Measurements from ENCODE around the gene PRRX2. TPM values are rescaled to one million over a fixed set of nuclear protein-coding genes. Genes with fewer than 3 reads are reported as not detected.

PRRX2 gene
- total RNA-seq, 1 donor from 2014 or later, result 3.1 TPM

DNA sequence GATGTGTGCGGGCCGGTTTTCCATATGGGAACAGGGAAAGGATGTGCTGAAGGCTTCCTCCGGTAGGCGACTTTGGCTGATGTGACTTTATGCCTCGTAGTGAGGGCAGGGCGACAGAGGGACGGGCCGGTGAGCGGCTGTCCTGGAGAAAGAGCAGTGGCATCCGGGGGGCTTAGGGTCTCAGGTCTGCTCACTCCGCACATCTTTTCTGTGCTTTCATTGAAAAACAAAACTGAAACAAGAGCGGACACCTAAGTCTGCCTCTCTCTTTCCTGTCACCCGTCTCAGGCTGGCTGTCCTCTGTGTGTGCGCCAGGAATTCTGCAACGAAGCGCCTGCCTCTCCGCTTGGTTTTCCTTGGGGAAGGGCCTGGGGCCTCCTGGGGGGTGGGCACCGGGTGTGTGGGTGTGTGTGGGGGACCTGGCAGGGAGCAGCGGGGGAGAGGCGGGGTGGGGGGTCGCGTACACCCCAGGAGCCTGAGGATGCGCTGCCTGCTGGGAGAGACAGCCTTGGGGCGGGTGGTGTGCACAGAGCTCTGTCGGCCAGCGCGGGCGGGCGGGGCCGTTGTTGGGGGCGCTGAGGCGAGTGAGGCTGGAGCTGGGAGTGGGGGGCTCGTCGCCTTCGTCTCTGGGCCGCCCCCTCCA is 580 bp upstream of the PRRX2 start:
- H3K27ac ChIP-seq (ENCODE audit: low read depth, low read length), result no peak overlapping the region

DNA sequence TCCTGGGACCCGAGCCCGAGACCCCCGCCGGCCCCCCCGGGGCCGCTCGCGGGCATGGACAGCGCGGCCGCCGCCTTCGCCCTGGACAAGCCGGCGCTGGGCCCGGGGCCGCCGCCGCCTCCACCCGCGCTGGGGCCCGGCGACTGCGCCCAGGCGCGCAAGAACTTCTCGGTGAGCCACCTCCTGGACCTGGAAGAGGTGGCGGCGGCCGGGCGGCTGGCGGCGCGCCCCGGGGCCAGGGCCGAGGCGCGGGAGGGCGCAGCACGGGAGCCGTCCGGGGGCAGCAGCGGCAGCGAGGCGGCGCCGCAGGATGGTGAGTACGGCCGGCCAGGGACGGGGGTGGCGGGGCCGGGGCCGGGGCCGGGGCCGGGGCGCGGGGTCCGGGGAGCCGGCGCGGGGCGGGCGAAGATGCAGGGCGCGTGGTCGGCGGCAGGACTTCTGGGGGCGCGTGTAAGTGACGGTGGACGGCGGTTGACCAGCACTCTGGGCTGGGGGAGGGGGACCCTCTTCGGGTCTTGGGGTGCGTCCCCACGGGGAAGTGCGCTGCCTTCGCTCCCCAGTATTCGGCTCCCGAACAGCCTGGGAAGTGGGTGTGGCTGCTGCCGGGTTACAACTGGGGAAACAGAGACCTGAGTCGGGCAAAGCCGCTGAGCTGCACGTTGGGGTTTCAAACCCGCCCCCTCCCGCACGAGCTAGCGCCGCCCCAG is 520 bp downstream of the PRRX2 start:
- no peak overlapping the region for H3K9ac ChIP-seq (ENCODE audit: low read depth in 1 of 3, low read length in 3 of 3)
- peaks cover 0 to 3% (median 0%) of the 10 kb centered on the region in 3 donors for H3K9me3 ChIP-seq (ENCODE audit: control insufficient read depth in 3 of 3, low read length in 3 of 3)
- H3K36me3 ChIP-seq (ENCODE audit: control insufficient read depth in 3 of 3, insufficient read depth in 3 of 3, low read length in 3 of 3), result no peaks in the 10 kb centered on the region
- no peaks in the 10 kb centered on the region for H3K4me1 ChIP-seq (ENCODE audit: control insufficient read depth in 3 of 3, insufficient read depth in 3 of 3, low read length in 3 of 3)
- H3K27me3 ChIP-seq (ENCODE audit: control insufficient read depth in 3 of 3, insufficient read depth in 3 of 3, low read length in 3 of 3), result peaks cover 18 to 30% (median 26%) of the 10 kb centered on the region in 3 donors
- peak overlapping the region in 1 of 3 donors; percentile 23 for H3K4me3 ChIP-seq (ENCODE audit: low read length in 3 of 3)
- H3K27ac ChIP-seq (ENCODE audit: low read depth, low read length), result no peak overlapping the region

More for the DNA sequence above, 580 bp upstream of the PRRX2 start:
- Histone ChIP-seq H3K9ac (ENCODE audit: low read depth in 1 of 3, low read length in 3 of 3) (no peak overlapping the region), H3K27me3 (ENCODE audit: control insufficient read depth in 3 of 3, insufficient read depth in 3 of 3, low read length in 3 of 3) (peaks cover 18 to 30% (median 26%) of the 10 kb centered on the region in 3 donors), H3K4me3 (ENCODE audit: low read length in 3 of 3) (peak overlapping the region; percentile 31 to 43 (median 41)), H3K36me3 (ENCODE audit: control insufficient read depth in 3 of 3, insufficient read depth in 3 of 3, low read length in 3 of 3) (no peaks in the 10 kb centered on the region), H3K4me1 (ENCODE audit: control insufficient read depth in 3 of 3, insufficient read depth in 3 of 3, low read length in 3 of 3) (no peaks in the 10 kb centered on the region), H3K9me3 (ENCODE audit: control insufficient read depth in 3 of 3, low read length in 3 of 3) (peaks cover 0 to 3% (median 0%) of the 10 kb centered on the region in 3 donors)

DNA sequence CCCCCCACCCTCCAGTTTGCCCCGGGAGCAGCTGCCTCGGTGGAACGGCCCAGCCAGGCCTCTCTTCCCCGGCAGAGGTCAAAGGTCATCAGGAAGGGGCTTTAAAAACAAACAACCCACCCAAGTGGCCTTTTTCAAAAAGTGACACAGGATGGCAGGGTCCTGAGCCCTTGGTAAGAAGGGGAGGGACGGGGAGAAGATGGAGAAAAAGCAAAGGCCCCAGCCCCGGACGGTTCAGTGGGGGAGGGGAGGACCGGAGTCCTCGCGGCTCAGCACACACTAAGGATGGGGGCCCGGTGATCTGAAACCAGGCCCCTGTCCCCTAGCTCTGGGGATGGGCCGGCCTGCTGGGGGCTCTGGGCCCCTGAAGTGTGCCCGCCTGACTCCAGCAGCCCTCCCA is 1.1 kb downstream of the PRRX2 start:
- Histone ChIP-seq H3K27ac (ENCODE audit: low read depth, low read length) (no peak overlapping the region), H3K27me3 (ENCODE audit: control insufficient read depth in 3 of 3, insufficient read depth in 3 of 3, low read length in 3 of 3) (peaks cover 18 to 30% (median 26%) of the 10 kb centered on the region in 3 donors)

DNA sequence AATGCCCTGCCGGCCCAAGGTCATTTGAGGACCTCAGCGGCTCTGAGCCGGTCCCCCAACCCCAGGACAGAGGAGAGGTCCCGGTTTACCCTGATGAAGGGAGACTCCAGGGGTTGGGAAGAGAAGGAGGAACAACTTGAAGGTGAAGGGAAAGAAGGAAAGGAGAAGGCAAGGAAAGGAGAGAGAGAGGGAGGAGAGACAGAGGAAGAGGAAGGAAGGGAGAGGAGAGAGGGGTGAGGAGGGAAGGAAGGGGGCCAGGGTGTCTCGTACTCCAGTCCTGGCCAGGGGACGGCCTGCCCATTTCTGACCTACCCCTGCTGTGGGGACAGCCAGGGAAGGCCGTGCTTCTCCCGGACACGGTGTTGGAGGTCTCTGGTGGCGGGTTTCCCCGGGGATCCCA is 1.9 kb downstream of the PRRX2 start:
- no peak overlapping the region for H3K9ac ChIP-seq (ENCODE audit: low read depth in 1 of 3, low read length in 3 of 3)
- no peak overlapping the region for H3K4me3 ChIP-seq (ENCODE audit: low read length in 3 of 3)
- H3K9me3 ChIP-seq (ENCODE audit: control insufficient read depth in 3 of 3, low read length in 3 of 3), result no peaks in the 10 kb centered on the region
- no peaks in the 10 kb centered on the region for H3K36me3 ChIP-seq (ENCODE audit: control insufficient read depth in 3 of 3, insufficient read depth in 3 of 3, low read length in 3 of 3)
- H3K4me1 ChIP-seq (ENCODE audit: control insufficient read depth in 3 of 3, insufficient read depth in 3 of 3, low read length in 3 of 3), result no peaks in the 10 kb centered on the region
- H3K27ac ChIP-seq (ENCODE audit: low read depth, low read length), result no peak overlapping the region
- H3K27me3 ChIP-seq (ENCODE audit: control insufficient read depth in 3 of 3, insufficient read depth in 3 of 3, low read length in 3 of 3), result peaks cover 18 to 30% (median 26%) of the 10 kb centered on the region in 3 donors

More for the DNA sequence above, 1.1 kb downstream of the PRRX2 start:
- H3K9ac ChIP-seq (ENCODE audit: low read depth in 1 of 3, low read length in 3 of 3), result peak overlapping the region in 1 of 3 donors; percentile 32
- no peak overlapping the region for H3K4me3 ChIP-seq (ENCODE audit: low read length in 3 of 3)
- no peaks in the 10 kb centered on the region for H3K36me3 ChIP-seq (ENCODE audit: control insufficient read depth in 3 of 3, insufficient read depth in 3 of 3, low read length in 3 of 3)
- no peaks in the 10 kb centered on the region for H3K9me3 ChIP-seq (ENCODE audit: control insufficient read depth in 3 of 3, low read length in 3 of 3)
- no peaks in the 10 kb centered on the region for H3K4me1 ChIP-seq (ENCODE audit: control insufficient read depth in 3 of 3, insufficient read depth in 3 of 3, low read length in 3 of 3)

DNA sequence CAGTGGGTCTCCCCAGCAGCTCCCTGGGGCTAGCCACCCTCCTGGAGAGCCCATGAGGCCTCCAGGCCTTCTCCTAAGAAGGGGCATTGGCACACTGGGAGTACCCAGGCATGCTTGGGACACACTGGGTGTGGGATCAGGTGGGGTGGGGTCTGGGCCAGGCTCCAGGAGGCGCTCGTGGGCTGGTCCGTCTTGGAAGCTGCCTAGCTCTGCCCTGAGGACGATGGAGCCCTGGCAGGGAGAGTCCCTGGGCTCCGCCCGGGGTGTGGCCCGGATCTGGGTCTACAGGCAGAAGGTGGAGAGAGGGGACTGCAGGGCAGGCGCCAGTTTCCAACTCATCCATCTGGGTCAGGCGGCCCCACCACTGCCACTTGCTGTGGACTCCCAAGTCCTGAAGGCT is 2.4 kb downstream of the PRRX2 start:
- Histone ChIP-seq H3K27me3 (ENCODE audit: control insufficient read depth in 3 of 3, insufficient read depth in 3 of 3, low read length in 3 of 3) (peaks cover 18 to 30% (median 26%) of the 10 kb centered on the region in 3 donors), H3K36me3 (ENCODE audit: control insufficient read depth in 3 of 3, insufficient read depth in 3 of 3, low read length in 3 of 3) (no peaks in the 10 kb centered on the region), H3K9me3 (ENCODE audit: control insufficient read depth in 3 of 3, low read length in 3 of 3) (no peaks in the 10 kb centered on the region), H3K27ac (ENCODE audit: low read depth, low read length) (no peak overlapping the region), H3K9ac (ENCODE audit: low read depth in 1 of 3, low read length in 3 of 3) (no peak overlapping the region), H3K4me3 (ENCODE audit: low read length in 3 of 3) (no peak overlapping the region), H3K4me1 (ENCODE audit: control insufficient read depth in 3 of 3, insufficient read depth in 3 of 3, low read length in 3 of 3) (no peaks in the 10 kb centered on the region)

DNA sequence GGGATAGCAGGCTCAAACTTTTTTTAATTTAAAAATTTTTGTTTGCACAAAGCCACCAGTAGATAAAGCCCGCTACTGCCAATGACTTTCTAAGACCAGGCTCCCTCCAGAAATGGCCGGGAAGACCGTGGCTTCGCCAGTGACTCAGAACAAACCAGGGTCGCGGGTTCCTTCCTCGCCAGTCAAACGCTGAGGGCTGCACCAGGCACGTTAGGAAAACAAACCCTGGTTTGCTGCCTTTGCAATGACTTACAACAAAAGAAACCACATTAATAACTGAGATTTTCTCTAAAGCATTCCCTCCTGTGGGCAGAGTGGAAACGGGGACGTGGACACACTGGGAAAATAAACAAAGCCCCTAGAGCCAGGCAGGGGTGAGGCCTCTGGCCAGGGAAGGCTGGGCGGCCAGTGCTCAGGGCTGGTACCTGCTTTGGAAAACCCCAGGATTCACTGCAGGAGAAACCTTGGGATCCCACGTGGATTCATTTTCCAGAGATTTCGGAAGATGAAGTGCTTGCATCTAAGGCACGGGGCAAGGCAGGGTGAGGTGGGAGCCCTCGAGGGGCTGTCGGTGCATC is 3.8 kb downstream of the PRRX2 start:
- no peak overlapping the region for H3K9ac ChIP-seq (ENCODE audit: low read depth in 1 of 3, low read length in 3 of 3)
- H3K4me3 ChIP-seq (ENCODE audit: low read length in 3 of 3), result no peak overlapping the region
- no peak overlapping the region for H3K27ac ChIP-seq (ENCODE audit: low read depth, low read length)
- H3K27me3 ChIP-seq (ENCODE audit: control insufficient read depth in 3 of 3, insufficient read depth in 3 of 3, low read length in 3 of 3), result peaks cover 18 to 30% (median 26%) of the 10 kb centered on the region in 3 donors
- no peaks in the 10 kb centered on the region for H3K4me1 ChIP-seq (ENCODE audit: control insufficient read depth in 3 of 3, insufficient read depth in 3 of 3, low read length in 3 of 3)
- no peaks in the 10 kb centered on the region for H3K36me3 ChIP-seq (ENCODE audit: control insufficient read depth in 3 of 3, insufficient read depth in 3 of 3, low read length in 3 of 3)
- no peaks in the 10 kb centered on the region for H3K9me3 ChIP-seq (ENCODE audit: control insufficient read depth in 3 of 3, low read length in 3 of 3)

DNA sequence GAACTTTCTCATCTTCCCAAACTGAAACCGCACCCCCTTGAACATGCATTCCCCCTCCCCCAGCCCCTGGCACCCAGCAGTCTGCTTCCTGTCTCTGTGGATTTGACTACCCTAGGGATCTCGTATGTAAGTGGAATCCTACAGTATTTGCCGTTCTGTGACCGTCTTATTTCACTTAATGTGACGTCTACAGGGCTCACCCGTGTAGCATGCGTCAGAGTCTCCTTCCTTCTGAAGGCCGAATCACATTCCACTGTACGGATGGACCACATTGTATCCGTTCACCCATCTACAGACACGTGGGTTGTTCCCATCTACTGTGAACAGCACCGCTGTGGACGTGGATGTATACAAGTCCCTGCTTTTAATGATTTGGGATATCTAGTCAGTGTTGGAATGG is 4.5 kb downstream of the PRRX2 start:
- Histone ChIP-seq H3K9me3 (ENCODE audit: control insufficient read depth in 3 of 3, low read length in 3 of 3) (no peaks in the 10 kb centered on the region), H3K27ac (ENCODE audit: low read depth, low read length) (no peak overlapping the region), H3K9ac (ENCODE audit: low read depth in 1 of 3, low read length in 3 of 3) (no peak overlapping the region), H3K4me1 (ENCODE audit: control insufficient read depth in 3 of 3, insufficient read depth in 3 of 3, low read length in 3 of 3) (no peaks in the 10 kb centered on the region), H3K4me3 (ENCODE audit: low read length in 3 of 3) (no peak overlapping the region), H3K27me3 (ENCODE audit: control insufficient read depth in 3 of 3, insufficient read depth in 3 of 3, low read length in 3 of 3) (peaks cover 15 to 33% (median 23%) of the 10 kb centered on the region in 3 donors), H3K36me3 (ENCODE audit: control insufficient read depth in 3 of 3, insufficient read depth in 3 of 3, low read length in 3 of 3) (no peaks in the 10 kb centered on the region)

DNA sequence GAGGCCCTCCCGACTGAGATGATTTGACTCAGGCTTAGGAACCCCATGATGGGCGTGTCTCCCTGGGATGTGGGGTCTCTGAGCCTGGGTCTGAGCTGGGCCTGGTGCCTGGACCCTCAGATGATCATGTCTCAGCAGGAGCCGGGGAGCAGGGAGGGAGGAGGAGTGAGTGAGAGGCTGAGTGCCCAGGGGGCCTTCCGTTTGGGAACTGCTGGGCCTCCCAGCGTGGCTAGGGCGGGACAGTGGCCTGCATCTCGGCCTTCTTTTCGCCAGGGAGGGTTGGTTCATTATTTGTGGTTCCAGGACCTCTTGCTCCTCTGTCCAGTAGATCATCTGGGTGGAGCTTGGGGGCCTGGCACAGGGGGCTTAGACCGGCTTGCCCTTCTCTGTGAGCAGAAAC is 5.6 kb downstream of the PRRX2 start:
- no peak overlapping the region for H3K27ac ChIP-seq (ENCODE audit: low read depth, low read length)
- peaks cover 21 to 35% (median 24%) of the 10 kb centered on the region in 3 donors for H3K27me3 ChIP-seq (ENCODE audit: control insufficient read depth in 3 of 3, insufficient read depth in 3 of 3, low read length in 3 of 3)
- no peak overlapping the region for H3K9ac ChIP-seq (ENCODE audit: low read depth in 1 of 3, low read length in 3 of 3)
- H3K4me1 ChIP-seq (ENCODE audit: control insufficient read depth in 3 of 3, insufficient read depth in 3 of 3, low read length in 3 of 3), result peaks cover 0 to 4% (median 0%) of the 10 kb centered on the region in 3 donors
- H3K9me3 ChIP-seq (ENCODE audit: control insufficient read depth in 3 of 3, low read length in 3 of 3), result no peaks in the 10 kb centered on the region
- H3K4me3 ChIP-seq (ENCODE audit: low read length in 3 of 3), result no peak overlapping the region
- H3K36me3 ChIP-seq (ENCODE audit: control insufficient read depth in 3 of 3, insufficient read depth in 3 of 3, low read length in 3 of 3), result no peaks in the 10 kb centered on the region

DNA sequence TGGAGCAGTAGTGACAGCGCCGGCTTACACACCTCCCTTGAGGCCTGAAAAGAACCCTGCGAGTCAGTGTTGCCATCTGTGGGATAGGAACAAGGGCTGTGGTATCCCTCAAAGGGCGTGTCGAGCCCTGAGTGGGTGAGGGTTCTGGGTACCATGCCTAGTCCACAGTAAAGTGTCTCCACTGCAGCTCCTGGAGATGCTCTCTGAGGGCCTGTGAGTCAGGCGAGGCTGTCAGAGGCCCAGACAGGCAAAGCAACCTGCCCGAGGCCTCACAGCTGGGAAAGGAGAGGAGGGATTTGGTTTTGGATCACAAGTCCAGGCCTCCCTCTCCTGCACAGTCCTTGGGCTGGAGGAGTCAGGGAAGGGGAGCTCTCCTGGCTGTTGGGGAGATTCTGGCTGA is 6.1 kb downstream of the PRRX2 start:
- peaks cover 26 to 36% (median 28%) of the 10 kb centered on the region in 3 donors for H3K27me3 ChIP-seq (ENCODE audit: control insufficient read depth in 3 of 3, insufficient read depth in 3 of 3, low read length in 3 of 3)
- H3K36me3 ChIP-seq (ENCODE audit: control insufficient read depth in 3 of 3, insufficient read depth in 3 of 3, low read length in 3 of 3), result no peaks in the 10 kb centered on the region
- no peak overlapping the region for H3K9ac ChIP-seq (ENCODE audit: low read depth in 1 of 3, low read length in 3 of 3)
- no peaks in the 10 kb centered on the region for H3K9me3 ChIP-seq (ENCODE audit: control insufficient read depth in 3 of 3, low read length in 3 of 3)
- peaks cover 0 to 8% (median 3%) of the 10 kb centered on the region in 3 donors for H3K4me1 ChIP-seq (ENCODE audit: control insufficient read depth in 3 of 3, insufficient read depth in 3 of 3, low read length in 3 of 3)
- no peak overlapping the region for H3K4me3 ChIP-seq (ENCODE audit: low read length in 3 of 3)
- no peak overlapping the region for H3K27ac ChIP-seq (ENCODE audit: low read depth, low read length)

DNA sequence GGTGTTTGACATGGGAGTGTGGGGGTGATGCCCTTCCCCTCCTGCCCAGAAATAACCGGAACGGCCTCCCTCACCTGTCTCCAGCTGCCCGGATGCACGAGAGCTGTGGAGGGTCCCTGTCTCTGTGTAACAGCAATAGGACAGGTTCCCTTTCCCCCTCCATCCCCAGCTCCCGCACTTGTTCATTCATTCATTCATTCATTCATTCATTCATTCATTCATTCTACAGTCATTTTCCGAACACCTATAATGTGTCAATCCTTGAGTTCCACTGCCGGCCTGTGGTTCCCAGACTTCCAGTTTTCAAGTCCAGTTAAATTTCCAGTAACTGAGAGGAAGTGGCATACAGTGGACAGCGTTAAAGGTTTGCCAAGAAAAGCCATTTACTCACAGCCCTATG is 7.3 kb downstream of the PRRX2 start:
- Histone ChIP-seq H3K4me1 (ENCODE audit: control insufficient read depth in 3 of 3, insufficient read depth in 3 of 3, low read length in 3 of 3) (peaks cover 0 to 18% (median 7%) of the 10 kb centered on the region in 3 donors), H3K9me3 (ENCODE audit: control insufficient read depth in 3 of 3, low read length in 3 of 3) (no peaks in the 10 kb centered on the region), H3K27ac (ENCODE audit: low read depth, low read length) (no peak overlapping the region), H3K27me3 (ENCODE audit: control insufficient read depth in 3 of 3, insufficient read depth in 3 of 3, low read length in 3 of 3) (peaks cover 23 to 38% (median 26%) of the 10 kb centered on the region in 3 donors), H3K36me3 (ENCODE audit: control insufficient read depth in 3 of 3, insufficient read depth in 3 of 3, low read length in 3 of 3) (no peaks in the 10 kb centered on the region), H3K9ac (ENCODE audit: low read depth in 1 of 3, low read length in 3 of 3) (no peak overlapping the region), H3K4me3 (ENCODE audit: low read length in 3 of 3) (no peak overlapping the region)

Data from skeletal muscle tissue (tissue), 4 donors.